Breast epithelium (tissue), 3 donors: Measurements from ENCODE around the gene CENPW.

Experiments
- POLR2A ChIP-seq: fragments of 450-650 bp; IDR thresholded peaks from one replicate; pipeline ENCODE4 v1.6.1; 2016; ENCODE audit warnings: antibody characterized with exemption, mild to moderate bottlenecking, moderate library complexity
- POLR2AphosphoS5 ChIP-seq, 3 donors: sonication (generic); formaldehyde crosslinking; IDR thresholded peaks; one replicate each; pipeline ENCODE4 v1.6.1; 2017; ENCODE audit warnings: antibody characterized with exemption in 3 of 3
- TF ChIP-seq, protein P1 (sequence below), 3 donors: fragments of 450-650 bp; IDR thresholded peaks; one replicate each; pipeline ENCODE4 v1.5.1; 2016 to 2017; ENCODE audit warnings: antibody characterized with exemption in 3 of 3, mild to moderate bottlenecking in 3 of 3, moderate library complexity in 3 of 3

DNA sequence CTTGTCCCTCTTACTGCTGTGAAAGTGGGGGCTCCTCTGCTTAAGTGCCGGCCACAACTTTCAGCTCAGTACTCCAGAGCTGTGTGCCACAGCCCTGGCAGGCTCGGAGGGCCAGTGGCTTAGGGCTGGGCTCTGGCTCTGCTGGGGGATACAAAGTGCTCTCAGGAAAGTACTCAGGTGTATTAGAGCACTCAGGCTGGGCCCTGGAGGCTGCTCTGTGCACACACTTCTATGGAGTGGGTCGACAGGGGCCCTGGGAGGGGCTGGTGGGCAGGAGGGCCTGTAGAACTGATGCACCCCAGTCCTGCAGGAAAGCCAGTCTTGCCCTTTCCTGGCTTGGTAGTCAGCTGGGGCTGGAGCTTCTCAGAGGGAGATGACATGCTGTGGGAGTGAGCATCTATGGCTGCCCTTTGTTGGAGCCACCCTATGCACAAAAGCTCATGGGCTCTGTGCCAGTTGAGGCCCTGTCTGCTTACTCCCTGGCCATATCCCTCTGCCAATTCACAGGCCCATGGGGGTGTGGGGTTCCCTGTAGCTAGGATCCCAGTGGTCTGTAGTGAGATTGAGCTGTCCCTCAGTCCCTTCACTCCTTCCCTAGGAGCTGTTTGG, 22.0 kb downstream of the CENPW start:
- TF ChIP-seq, protein P1, sequence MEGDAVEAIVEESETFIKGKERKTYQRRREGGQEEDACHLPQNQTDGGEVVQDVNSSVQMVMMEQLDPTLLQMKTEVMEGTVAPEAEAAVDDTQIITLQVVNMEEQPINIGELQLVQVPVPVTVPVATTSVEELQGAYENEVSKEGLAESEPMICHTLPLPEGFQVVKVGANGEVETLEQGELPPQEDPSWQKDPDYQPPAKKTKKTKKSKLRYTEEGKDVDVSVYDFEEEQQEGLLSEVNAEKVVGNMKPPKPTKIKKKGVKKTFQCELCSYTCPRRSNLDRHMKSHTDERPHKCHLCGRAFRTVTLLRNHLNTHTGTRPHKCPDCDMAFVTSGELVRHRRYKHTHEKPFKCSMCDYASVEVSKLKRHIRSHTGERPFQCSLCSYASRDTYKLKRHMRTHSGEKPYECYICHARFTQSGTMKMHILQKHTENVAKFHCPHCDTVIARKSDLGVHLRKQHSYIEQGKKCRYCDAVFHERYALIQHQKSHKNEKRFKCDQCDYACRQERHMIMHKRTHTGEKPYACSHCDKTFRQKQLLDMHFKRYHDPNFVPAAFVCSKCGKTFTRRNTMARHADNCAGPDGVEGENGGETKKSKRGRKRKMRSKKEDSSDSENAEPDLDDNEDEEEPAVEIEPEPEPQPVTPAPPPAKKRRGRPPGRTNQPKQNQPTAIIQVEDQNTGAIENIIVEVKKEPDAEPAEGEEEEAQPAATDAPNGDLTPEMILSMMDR (IDR thresholded peaks at IDR 0.05), result no peak
- no peak for TF ChIP-seq POLR2A
- no peak for TF ChIP-seq POLR2AphosphoS5 (IDR thresholded peaks at IDR 0.05)
